ENCODE results near the gene C1QTNF6.

C1QTNF6 gene

DNA sequence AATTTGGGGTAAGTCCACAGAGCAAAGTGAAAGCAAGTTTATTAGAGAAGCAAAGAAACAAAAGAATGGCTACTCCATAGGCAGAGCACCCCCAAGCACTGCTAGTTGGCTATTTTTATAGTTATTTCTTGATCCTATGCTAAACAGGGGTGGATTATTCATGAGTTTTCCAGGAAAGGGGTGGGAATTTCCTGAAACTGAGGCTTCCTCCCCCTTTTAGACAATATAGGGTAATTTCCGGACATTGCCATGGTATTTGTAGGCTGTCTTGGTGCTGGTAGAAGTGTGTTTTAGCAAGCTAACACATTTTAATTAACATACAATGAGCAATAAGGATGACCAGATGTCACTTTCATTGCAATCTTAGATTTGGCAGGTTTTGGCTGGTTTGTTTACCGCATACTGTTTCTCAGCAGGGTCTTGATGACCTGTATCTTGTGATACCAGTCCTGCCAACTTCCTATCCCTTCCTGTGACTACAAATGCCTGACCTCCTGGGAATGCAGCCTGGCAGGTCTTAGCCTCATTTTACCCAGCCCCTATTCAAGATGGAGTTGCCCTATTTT lies 937 bp upstream of the C1QTNF6 start:
- DNase-seq = no peak

DNA sequence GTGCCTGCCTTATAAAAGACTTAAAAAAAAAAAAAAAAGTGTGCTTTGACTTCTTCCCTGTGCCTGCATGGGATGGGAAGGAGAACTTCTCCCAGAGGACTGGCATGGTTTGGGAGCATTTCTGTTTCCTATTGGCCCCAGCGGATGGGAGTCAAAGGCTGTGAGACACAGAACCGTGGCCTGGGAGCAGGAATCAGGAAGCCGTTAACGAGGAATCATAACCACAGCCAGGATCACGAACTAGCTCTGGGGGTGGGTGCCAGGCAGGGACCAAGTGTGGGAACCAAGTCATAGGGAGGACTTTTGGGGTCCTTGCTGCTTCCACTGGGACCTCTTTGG lies 526 bp downstream of the C1QTNF6 start:
- no peak for DNase-seq

DNA sequence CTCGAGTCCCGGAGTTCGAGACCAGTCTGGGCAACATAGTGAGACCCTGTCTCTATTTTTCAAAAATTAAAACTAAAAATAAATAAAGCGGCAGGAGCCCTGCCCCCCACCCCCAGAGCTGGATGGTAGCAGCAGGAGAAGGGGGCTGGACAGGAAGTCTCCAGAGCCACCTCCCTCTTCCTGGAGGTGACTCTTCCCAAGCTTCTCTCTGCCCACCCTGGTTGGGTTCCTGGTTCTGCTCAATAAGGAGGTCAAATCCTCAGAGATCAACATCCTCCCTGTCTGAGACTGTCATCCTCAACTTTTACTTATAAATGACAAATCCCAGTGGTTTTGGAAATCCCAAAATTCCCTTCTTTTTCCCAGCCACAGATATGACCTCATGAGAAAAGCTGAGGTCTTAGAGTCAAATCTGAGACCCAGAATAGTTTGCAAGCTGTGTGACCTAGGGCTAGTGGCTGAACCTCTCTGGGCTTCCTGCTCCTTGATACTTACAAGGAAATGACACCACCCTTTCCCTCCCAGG lies 987 bp downstream of the C1QTNF6 start:
- no peak for DNase-seq

DNA sequence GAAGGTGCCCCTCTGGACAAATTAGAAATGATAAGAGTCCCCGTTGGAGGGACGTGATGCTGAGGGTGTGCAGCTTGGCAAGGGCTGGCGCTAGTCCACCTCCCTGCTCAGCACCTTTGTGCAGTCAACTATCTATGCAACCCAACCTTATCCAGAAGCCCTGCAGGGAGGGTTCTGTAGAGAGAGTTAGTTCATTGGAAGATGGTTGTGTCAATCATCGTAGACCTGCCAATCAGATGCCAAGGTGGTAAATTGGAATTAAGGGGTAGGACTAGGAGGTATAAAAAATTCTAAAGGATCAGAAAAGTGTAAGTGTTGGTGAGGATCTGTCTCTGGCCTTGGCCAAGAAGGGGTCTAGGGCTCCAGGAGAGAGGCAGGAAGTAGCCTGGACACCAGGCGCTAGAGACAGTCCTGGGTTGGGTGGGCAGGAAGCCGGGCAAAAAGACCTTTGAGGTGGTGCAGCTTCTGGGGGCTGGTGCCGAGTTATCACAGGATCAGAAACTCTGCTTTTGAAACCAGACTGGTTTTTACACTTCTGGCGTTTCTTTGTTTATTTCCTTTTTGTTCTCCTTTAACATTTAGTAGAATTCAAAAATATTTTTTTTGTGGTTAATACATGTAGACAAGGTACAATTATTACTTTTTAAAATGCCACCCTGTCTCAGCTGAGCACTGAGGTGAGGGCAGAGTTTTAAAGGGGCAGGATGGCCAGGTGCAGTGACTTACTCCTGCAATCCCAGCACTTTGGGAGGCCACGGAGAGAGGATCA lies 1.6 kb downstream of the C1QTNF6 start:
- no peak for DNase-seq

DNA sequence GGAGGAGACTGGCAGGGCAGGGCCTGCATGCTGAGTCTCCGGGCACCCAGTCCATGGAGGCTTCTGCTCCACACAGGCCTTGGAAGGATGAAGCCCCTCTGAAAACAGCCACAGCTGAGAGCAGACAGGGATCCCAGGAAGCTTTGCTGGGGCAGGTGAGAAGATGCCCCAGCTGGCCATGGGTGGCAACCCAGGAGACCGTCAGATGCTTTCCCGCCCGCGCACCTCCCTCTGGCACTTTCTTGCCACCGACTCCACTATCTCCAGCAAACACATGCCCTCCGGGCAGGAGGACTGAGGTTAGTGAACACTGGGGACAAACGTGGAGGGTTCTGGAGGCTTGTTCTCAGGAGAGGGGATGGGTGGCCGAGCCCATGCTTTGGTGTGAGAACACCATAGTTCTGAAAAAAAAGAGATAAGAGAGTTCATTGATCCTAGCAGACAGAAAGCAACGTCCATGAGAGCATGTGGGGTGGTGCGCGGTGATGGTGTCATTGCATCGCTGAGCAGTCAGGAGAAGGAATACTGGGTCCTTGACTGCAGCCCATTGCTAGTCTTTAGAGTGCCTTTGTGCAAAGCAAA lies 2.3 kb downstream of the C1QTNF6 start:
- no peak for DNase-seq

DNA sequence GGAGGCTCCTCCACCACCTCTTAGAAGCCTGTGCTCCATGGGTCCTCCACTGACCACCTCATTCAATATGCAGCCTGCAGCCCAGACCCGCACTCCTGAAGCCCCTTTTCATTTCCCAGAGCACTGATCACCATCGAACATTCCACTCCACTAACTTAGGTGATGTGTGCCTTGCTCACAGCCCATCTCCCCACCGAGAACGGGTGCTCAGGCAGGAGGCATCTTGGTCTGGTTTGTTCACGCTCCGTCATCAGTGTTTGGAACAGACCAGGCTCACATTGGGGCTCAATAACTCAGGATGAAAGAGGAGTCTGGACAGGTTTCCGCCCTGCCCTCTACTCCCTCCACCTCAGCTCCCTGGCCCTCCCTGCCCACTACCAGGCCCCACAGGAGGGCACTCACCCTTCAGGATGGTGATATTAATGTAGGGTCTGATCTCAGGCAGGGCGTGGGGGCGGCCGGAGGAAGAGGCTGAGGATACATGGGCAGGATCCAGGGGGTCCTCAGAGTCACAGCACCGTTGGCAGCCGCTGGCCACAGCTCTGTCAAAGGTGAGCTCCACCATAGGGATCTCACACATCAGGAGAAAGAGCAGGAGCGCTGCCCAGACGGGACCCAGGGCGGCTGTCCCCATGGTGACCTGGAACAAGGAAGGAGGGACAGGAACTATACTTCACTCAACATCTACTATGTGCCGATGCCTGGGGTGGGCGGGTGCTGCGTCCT lies 3.1 kb downstream of the C1QTNF6 start:
- DNase-seq = no peak

DNA sequence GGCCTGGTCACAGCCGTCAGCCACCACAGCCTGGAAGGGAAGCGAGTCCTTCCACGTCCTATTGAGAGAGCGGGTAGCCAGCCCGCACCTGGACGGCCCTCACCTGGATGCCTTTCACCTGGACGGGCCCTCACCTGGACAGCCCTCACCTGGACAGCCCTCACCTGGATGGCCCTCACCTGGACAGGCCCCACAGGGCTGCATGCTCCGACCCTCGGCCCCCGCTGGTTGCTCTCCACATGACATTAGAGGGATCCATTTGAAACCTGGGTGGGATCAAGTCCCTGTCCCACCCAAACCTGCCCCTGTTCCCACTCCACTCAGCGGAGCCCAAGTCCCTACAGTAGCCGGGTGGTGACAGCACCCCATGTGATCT lies 3.7 kb downstream of the C1QTNF6 start:
- DNase-seq = no peak

DNA sequence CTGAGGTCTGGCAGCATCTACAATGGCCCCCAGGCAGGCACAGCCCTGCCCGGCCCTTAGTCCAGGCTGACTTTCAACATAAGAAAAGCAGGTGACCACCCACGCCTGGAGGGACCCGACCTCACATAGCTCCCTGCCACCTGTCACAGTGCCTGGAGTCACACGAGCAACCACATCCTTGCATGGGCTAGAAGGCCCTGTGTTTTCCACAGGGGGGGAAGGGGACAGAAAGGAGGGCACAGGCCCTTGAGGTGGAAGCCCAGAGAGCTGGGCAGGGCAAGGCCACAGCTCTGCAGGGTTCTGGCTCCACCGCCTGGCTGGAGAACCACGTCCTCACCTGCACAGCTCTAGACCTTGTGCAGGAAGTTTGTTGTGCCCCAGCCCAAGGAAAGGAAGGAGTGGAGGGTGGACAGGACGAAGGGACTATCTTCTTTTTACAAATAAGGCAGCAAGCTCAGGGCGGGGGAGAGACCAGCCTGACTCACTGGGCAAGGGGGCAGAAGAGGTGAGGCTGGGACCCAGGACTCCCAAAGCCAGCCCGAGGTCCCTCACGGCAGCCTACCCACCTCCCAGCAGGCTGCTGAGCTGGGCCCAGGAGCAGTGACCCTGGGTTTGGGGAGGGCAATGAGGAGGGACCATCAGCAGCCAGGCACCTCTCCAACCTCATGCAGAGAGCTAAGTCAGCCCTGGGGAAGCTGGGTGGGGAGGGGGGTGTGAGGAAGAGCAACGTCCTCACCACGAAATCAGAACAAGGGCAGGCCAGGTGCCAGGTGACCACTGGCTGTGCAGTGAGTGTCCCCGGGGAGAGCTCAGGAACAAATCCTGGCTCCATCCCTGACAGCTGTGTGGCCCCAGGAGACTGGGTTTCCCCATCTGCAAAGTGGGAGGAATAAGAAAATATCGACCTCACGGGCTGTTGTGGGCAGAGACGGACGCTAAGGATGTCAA lies 4.3 kb downstream of the C1QTNF6 start:
- DNase-seq = no peak

DNA sequence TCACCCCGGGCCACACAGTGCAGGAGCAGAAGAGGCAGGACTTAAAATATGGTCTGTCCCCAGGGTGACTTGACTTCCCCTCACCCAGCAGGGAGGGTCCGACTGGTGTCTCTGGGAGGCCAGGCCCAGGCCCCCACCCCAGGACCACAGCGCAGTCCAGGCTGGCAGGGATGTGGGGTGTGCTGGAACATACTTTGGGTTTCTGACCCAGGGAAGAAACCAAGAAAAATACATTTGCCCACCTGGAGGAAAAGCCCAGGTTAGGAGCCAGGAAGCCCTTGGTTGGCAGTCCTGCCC lies 5.2 kb downstream of the C1QTNF6 start:
- DNase-seq = no peak

DNA sequence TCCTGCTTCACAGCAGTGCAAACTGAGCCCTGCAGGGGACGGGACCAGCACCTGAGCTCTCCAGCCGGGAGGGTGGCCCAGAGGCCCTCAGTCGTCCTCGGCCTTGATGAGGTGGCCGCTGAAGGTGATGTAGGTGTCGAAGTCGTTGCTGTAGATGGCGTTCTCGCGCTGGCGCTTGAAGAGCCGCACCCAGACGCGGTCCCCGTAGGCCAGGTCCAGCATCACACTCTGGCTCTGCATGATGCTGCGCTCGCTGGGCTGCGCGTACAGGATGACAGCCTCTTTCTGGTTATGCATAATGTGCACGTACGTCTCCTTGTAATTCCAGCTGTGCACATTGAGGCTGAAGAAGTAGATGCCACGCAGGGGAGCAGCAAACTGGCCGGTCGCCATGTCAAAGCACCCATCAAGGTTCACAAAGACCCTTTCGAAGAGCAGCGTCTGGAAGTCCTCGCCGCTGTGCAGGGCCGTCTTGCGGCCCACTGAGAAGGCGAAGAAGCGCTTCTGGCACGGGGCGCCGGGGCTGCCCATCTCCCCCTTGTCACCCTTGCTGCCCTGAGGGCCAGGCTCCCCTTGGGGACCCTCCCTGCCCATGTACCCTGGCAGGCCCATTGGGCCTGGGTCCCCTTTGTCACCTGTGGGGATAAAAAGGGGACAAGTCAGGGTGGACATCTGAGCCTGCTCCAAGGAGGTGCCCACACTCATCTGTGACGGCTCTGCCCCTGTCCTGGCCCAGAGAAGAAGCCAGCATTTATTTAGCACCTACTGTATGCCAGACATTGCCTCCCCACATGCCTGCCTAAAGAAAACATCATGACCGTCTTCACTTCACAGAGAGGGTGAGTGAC lies 5.7 kb downstream of the C1QTNF6 start:
- no peak for DNase-seq

DNA sequence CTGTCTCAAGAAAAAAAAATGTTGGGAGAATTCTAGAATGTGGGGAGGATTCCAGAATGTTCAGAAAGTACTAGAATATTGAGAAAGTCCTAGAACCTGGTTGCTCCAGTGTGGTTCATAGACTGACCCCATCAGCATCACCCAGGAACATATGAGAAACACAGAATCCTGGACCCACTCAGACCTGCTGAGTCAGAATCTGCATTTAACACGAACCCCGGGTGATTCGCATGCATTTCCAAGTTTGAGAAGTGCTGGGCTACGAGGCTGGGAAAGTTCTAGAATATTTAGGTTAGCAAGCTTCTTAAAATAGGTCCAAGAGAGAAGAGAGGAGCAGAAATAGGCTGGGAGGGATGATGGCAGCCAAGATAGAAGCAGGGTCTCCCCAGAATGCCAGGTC lies 6.4 kb downstream of the C1QTNF6 start:
- no peak for DNase-seq

DNA sequence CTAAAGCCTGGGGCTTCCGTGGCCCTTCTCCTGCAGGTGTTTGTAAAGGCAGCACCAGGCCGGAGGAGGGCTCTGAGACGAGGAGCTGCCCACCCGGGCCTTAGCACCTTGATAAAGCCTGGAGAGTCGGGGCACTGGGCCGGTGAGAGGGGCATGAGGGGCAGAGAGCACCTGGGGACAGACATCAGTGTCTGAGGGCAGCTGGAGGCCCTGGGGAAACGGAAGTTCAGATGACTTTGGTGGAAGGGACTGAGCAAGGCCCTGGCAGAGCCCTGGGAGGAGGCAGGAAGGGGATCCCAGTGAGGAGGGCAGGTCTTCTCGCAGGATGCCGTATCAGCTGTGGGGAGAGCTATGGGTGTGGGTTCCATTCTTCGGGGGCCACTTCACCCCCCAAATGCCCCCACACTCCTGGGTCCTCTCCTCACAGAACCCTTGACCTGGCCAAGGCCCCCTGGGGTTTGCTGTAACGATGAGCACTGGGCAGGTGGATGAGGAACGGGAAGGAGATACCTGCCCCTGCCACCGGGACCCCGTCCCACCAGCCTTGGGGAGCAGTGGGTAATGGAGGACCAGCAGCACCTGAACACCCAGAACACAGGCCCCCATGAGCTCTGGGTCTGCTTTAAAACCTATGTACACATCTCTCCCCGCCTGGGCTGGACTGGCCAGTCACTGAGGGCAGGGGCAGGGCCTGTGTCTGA lies 7.4 kb downstream of the C1QTNF6 start:
- no peak for DNase-seq

DNA sequence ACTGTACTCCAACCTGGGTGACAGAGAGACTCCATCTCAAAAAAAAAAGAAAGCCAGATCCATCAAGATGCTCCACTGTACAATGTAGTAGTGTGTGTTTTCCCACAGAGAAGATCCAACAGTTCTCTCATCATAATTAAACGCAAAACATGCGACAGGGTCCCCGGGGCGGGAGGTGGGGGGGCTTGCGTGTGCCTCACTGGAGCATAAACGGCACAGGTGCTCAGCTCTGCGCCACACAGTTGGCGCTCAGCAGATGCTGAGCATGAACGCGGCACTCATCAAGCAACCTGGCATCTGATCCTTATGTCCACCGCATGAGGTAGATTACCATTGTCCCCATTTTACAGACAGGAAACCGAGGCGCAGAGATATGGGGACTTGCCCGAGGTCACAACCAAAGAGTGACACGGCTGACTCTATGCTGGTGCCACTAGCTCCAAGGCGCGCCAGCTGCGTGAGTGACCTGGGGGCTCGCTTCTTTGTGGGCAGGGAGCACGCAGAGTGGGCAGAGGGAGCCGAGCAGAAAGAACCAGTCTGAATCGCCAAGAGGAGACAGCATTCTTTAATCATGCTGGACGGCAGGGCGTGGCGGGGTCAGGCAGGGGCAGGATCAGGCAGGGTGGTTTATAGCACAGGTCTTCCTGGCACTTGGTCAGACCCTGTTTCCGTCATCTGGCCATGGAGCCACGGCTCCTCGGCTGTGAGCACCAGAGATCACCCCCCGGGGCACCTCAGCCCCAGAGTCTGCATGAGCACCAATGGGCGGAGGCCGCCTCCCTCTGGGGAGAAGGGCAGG lies 8.2 kb downstream of the C1QTNF6 start:
- no peak for DNase-seq

DNA sequence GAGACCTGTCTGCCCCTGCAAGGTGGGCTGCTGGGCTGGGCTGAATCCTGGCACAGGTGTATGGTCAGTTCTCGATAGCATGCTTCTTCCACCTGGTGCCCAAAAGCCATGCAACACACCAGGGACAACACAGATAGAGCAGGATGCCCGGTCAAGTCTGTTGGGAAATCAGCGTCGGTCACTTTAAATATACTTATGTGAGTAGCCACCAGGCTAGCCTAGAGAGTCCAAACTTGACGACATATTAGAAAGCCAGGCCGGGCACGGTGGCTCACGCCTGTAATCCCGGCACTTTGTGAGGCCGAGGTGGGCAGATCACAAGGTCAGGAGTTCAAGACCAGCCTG lies 8.9 kb downstream of the C1QTNF6 start:
- DNase-seq = no peak

DNA sequence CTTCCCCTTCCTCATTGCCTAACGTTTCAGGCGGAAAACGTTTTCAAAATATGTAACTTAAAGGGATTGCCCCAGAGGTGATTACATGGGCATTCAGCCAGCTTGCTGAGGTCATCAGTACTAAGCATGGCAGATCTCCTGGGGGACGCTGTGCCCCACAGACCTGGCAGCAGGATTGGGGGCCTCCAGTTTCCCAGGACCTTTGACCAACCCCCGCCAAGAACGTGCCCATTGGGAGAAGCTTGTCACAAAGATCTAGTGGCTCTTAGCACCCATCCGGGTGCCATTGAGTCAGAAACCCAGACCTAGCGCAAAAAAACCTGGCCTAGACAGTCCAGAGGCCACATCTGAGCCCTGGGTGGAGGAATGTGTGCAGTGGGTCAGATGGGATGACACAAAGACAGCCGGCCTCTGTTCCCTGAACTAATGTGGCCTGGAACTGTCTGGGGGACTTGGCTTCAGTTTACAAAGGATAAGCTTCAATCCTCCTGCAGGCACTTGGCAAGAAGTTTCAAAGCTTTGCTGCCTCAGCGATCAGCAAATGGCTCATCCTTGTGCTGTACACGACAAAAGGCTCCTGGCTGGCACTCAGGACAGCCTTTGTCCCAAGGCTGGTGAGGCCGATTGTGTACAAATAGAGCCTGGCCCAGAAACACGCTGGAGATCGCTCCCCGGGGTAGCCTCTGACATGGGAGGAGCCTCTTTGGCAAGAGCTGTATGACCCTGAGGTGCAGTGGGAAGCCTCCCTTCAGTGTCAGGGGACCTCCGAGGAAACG lies 9.5 kb downstream of the C1QTNF6 start:
- DNase-seq = no peak

DNA sequence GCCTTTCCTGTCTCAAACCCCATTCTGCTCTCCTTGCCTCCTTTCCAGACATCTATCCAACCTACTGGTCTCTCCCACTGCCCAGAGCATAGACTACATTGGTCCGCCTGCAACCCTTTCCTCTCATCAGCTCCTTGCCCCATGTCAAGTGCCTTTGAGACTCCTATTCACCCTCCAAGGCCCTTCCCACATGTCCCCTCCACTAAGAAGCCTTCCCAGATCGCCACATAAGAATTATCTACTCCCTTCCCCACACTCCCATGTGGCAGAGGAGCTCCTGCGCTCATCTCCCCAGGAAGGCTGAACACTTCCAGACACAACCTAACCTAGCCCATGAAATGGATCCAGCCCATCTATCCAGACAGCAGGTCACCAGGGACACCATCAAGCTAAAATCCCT lies 10.3 kb downstream of the C1QTNF6 start:
- DNase-seq = no peak

DNA sequence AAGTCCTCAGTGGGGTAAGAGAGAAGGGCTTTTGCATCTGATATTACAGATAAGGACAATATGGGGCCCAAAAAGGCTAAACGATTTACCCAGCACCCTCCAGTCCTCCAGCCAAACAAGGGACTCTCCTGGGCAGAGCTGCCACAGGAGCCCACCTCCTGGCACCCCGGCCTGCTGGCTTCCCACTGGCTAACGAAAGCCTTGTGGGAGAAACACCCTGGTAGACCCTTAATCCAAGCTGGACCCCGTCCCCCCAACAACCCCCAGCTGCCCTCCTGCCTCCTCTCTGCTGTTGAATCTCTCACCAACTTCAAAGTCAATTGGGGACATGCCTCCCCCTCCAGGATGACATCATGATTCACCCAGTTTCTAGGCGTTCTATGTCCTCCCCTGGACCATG lies 10.8 kb downstream of the C1QTNF6 start:
- DNase-seq = no peak

DNA sequence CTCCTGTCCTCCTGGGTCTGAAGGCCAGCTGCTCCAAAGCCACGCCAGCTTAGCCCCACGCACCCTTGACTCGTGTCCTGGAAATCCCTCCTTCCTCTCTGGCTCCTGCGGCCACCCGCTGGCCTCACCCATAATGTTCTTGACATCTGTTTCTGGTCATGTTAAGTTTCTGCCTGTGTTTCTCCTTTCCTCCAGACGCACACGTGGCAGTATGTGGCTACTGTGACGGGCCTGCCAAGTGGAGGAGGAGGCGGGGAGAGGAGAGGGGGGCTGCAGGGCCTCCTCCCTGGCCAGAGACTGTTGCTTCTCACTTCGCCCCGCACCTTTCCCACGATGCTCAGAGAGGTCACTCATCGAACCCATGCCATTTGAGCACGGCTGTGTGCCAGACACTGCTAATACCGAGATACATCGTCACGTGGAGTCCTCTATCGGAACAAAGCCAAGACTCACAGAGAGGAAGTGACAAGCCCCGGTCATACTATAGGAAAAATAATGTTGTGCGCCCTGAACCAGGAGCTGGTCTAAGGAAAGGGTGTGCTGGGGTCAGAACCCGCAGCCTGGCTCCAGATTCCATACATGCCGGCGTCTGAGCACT lies 11.5 kb downstream of the C1QTNF6 start:
- DNase-seq = no peak

All from NCI-H2029 (cell line).